HG03280 (cell line): ENCODE results near the gene TUBA4A.

Experiments
- ATAC-seq: cut with Tn5 transposase; IDR thresholded peaks from one replicate; pipeline ENCODE4 v1.9.1; 2021; ENCODE audit warnings: mild to moderate bottlenecking, moderate library complexity; ENCODE audit not compliant: unreplicated experiment

The TUBA4A gene

DNA sequence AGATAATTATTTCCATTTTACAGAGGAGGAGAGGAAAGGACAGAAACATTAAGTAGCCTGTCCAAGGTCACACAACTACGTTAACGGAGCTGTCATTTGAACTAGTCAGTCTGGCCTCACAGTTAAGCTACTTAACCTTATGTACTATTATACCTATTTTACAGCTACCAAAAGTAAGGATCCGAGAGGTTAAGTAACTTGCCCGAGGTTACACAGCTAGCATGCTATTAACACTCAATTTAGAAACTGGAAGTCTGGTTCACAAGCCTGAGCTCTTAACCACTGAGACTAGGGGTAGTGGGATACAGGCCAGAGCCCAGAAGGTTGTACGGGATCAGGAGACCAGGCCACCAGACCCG is 8.9 kb downstream of the TUBA4A start:
- no peak for ATAC-seq

DNA sequence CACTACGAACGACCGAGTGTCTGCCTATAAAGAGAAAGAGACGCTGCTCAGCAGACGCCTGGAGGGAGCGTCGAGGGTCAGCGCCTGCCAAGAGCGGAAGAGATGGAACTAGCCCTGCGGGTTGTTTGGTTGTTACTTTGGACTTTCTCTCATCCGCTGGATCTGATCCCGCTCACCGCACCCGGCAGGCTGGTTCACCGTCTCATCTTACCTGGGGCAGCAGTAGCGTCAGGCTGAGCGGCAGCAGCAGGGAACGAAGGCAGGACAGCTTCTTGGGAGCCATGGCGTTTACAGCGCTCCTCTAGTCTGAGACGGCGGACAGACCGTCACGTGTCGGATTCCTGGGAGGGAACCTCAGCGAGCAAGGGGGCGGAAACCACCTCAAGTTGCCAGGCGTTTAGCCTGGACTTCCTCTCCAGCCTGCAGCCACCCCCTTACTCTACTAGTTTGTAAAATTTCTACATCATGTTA is 10.4 kb downstream of the TUBA4A start:
- ATAC-seq, result no peak

GRCh38 chr2:219234331-219234730 is 19.4 kb downstream of the TUBA4A start:
- ATAC-seq, result no peak

GRCh38 chr2:219230059-219230540 is 23.6 kb downstream of the TUBA4A start:
- ATAC-seq, result no peak

DNA sequence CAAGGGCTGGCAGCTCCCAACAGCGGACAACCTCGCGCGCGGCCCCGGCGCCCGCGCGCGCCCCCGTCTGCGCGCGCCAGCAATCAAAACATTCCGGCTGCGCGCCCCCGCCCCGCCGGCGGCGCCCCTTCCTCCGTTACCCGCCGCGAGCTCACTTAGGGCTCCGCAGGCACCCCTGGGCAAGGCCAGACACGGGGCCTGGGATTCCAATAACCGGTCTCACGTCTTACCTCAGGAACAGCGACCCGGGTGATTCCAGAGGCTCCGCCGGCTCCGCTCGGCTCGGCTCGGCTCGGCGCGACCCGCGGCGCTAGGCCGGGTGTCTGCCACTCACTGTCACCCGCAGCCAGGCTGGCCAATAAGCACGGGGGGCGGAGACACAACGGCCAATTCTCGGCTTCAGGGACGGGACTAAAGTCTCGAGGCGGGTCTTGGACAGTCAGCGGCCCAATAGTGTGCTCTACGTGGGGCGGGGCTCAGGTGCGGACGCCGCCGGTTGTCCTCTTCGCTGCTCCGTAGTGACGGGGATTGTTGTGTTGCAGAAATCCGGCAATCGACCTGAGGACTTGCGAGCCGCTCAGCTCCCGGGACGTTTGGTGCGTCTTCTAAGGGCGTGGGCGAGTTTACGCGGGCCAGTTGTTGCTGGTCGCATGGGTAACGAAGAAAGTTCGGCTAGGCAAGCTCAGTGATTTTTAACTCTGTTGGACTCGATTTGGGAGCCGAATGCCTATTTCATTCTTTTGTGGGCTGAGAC is 24.2 kb downstream of the TUBA4A start, which contains the start of the genes ANKZF1 and ATG9A:
ANKZF1 (plus strand) TSS at position 502 of the 754 bp plus-strand sequence. CDS start 452 bp downstream, outside the sequence.
ATG9A (minus strand) TSS at position 332 of the 754 bp plus-strand sequence. CDS start 1,612 bp downstream, outside the sequence.
- peak; percentile 96 for ATAC-seq

- no peak for ATAC-seq
These were observed 24.8 kb downstream of the TUBA4A start for GRCh38 chr2:219228911-219229304.

GRCh38 chr2:219228041-219228910 is 25.4 kb downstream of the TUBA4A start:
- no peak for ATAC-seq

DNA sequence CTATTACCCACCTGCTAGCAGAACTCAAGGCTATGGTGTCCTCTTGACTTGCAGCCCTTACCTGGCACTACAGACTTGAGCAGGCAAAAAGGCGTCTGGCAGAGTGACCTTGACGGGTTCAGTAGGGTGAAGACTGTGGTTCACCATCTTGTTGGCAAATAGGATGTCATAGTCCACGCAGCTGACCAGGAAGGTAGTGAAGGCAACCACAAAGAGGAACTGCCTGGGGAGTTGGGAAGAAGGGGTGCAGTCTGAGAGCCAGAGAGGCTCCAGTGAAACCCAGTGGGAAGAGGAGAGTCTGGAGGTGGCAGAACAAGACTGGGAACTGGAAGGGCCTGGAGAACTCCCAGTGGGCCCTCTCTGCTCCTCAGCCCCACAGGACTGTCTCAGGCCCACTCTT is 28.4 kb downstream of the TUBA4A start:
- ATAC-seq, result no peak

DNA sequence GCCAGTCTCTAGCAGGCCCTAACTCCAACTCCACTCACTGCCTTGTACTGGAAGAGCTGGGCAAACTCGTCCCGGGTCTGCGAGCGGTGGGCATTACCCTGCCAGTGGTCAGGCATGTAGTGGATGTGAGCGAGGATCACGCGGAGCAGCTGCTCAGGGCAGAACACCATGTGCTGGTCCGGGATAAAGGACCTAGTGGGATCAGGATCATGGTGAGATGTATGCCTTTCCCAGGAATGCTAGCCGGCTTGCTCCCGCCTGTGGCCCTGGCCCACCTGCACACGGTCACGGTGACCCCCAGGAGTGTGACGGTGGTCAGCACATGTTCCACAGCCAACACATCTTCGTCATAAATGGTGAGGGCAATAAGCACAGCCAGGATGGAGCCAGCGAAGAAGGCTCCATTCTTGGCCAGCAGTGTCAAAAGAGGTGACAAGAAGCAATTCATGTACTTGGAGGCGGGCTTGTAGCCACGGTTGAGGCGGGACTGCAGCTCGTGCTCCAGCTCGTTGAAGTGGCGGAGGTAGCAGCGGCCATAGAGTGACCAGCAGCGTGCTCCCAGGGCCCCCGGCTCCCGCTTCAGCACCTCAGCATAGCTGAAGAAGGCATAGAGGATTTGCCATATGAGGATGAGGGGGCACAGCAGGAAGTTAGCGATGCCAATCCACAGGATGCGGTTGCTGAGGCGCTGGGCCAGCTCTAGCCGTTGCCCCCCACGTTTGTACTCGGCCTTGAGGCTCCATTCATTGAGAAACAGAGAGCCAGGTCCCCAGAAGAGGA is 29.7 kb downstream of the TUBA4A start:
- no peak for ATAC-seq

- no peak for ATAC-seq
These were observed 31.7 kb downstream of the TUBA4A start for GRCh38 chr2:219221957-219222518.

DNA sequence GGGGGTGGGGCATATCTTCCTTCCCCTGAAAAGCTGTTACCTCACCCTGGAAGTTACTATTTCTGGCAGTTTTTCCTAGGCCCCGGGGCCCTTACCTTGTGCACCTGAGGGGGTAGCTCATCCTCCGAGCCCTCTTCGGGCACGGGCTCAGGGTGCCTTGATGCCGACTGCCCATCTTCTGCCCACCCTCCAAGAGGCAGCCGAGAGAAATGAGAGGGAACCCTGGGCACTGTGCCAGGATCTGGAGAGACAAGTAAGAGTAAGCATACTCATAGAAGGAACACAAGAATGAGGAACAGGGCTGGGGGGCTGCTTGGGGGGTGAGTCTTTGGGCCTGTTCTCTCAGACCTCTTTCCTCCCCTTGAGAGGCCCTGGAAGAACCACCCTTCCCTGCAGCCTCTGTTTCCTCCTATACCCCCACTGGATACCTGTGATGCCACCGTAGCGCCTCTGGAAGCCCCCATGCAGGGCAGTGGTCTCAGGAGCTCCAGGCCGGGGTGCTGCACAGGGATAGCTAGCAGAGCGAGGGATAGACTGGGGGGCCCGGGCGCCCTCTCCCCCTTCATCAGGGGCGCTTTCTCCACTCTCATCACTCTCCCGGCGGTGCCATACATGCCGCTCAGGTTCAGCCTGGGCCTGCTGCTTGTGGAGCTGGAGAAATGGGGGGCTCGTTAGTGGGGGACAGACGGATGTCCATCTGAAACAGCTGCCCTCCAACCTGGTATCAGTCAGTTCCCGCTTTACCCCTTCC is 32.9 kb downstream of the TUBA4A start:
- ATAC-seq, result no peak

DNA sequence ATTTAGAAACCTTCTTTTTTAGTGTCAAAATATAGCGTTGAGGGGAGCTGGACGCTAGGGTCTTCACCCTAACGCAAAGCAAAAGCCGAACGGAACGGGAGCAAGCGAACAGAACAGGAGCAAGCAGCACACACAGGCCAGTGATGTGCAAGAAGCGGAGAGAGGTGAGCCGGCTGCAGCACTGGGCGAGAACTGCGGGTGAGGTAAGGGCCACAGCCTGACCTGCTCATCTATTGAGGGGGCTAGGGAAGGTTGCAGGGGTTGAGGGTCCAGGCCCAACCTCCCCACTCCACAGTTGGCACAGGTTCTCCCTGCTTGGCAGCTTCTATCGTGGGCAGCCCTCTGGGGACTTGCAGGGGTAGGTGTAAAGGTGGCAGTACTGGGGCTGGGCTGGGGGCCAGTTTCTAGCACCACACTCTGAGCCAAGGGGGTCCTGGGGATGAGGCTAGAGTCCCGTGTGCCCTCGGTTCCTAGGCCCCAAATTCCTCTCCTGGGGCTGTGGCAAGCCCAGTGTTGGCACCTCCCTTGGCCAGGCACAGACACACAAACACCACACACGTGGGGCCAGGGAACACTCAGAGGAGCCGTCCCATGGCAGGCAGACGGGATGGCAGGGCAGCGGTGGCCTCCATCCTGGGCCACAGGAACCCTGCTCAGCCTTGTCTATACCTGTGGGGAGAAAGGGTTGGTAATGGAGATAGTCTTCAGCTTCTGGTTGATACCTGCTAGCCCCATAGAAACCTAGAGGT is 33.8 kb downstream of the TUBA4A start:
- no peak for ATAC-seq

DNA sequence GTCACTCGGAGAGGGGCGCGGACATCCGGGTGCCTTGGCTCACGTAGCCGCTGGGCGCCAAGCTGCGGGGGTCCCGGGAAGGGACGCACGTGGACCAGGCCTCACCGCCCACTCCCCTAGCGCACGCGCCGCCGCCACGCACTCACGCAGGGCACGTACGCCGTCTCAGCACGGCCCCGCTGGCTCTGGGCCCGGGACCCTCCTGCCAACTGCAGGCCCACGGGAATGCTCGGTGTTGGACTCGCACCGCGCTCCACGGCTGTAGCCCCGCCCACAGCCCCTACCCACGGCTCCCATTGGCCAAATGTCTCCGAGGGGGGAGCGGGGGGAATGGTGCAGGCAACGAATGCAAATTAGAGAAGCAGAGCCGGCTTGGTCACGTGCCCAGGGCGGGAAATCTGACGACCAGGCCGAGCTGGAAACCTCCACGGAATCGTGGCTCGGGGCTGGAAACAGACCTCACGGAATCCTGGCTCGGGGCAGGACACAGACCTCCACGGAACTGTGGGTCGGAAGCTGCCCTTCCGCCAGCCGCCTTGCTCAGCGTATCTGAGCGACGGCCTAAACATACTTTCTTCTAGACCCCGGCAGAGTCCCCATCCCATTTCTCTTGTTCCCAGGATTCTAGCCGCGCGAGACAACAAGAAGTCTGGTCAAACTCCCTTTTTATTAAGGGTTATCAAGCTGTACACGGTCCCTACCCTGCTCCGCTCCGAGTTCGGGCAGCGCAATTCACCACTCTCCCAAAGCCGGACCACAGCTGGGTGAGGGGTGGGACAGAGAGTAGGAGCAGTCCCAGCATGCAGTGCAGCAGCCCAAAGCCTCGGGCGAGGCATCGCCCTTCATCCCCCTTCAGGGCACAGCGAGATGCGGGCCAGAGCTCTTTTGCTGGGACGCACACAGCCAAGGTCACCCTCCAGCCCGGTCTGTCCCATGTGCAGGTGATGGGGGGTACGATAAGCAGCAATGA is 34.7 kb downstream of the TUBA4A start, which contains the start of gene ABCB6:
ABCB6 (minus strand) TSS at position 227 of the 970 bp plus-strand sequence. CDS start 285 bp downstream, outside the sequence.
- ATAC-seq, result peak; percentile 83

DNA sequence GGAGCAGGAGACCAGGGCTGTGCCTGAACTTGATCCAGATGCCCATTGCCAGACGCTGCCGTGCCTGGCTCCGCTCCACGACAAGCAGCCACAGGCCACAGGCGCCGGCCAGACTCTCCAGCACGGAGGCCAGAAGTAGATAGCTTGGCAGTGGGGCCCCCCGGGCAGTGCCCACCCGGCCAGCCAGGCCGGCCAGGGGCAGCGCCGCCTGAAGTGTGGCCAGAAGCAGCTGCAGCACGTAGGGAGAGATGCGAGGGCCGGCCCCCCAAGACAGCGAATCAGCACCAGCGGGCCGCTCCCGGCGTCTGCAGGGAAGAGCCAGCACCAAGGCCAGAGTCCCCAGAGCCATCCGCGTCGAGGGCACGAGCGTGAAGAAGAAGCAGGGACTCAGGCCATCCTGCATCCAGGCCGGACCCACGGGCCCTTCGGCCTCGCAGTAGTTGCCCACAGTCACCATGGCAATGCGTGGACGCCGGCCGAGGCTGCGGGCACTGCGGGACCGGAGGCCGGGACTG is 35.4 kb downstream of the TUBA4A start:
- ATAC-seq, result peak; percentile 15

DNA sequence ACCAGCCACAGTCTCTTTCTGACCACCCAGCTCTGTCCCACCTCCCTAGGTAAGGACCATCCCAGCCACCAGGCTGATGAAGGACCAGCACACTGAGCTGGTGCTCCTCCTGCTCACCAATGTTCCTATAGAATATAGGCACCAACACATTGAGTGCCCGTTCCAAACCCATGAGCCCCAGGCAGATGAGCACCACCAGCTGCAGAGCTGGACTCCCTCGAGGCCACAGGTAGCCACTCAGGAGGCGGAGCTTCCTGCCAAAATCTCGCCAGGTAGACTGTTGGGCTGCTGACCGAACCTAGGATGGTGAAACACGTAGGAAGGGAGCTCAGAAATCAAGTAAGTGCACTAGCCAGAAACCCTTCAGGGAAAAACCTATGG is 37.2 kb downstream of the TUBA4A start:
- no peak for ATAC-seq

DNA sequence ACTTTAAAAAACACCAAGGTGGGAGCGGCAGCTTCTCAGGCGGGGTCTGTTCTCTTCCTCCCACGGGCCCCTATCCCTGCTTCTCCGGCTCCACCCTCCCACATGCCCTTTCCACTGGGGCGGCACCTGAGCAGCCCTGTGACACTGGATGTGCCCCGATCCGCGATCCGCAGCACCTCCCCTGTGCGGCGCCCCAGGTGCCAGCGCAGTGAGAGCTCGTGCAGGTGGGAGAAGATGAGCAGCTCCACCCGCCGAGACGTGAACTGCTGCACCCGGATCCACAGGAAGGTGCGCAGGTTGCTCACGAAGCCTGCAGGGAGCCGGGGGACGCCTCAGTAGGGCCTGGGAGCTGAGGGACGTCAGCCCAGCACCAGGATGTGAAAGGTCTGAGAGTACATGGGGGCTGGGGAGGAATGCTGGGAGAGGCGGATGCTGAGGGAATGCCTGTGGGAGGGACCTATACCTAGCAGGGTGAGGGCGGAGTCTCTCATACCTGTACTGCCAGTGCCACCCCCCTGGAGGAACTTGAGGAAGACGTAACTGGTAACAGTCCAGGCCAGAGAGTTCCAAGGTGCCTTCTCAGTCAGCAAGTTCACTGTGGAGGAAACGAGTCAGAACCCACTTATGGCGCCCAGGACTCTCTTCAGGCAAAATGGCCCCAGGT is 37.7 kb downstream of the TUBA4A start:
- no peak for ATAC-seq

DNA sequence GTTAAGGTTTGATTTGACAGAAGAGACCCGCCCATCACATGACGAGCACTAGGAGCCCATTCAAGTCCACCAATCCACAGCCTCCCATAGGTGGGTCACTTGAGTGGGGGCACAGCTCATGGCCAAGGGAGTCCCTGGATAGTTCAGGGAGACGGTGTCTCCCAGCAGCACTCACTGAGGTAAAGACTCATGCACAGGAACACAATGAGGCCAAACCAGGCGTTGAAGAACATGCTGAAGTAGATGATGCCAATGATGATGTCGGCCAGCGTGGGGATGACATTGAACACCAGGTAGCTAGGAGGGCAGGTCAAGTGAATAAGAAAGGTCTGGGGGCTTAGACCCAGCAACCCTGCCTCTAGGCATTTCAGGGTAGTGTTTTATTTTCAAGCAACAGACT is 38.9 kb downstream of the TUBA4A start:
- ATAC-seq, result no peak
